Activated CD4-positive, alpha-beta T cell treated with anti-CD3 and anti-CD28 coated beads for 4 hours (primary cell): ENCODE measurements around the gene ALPK3.
"Not testable (repeated sequence)": the region's sequence is repeated elsewhere in the genome, so short reads cannot be mapped to it uniquely, and the experiment has no call there.

Source experiments
- DNase-seq, 2 donors: peaks; one replicate each; pipeline ENCODE4 v3.0.0-alpha.2; 2020

ALPK3 gene

GRCh38 chr15:84876269-84876668 is 59.1 kb downstream of the ALPK3 start:
- DNase-seq: no peak

GRCh38 chr15:84877701-84878100 is 60.5 kb downstream of the ALPK3 start:
- not testable (repeated sequence) for DNase-seq

GRCh38 chr15:84878504-84878903 is 61.3 kb downstream of the ALPK3 start:
- DNase-seq: peak; percentile 51 to 53

- no peak for DNase-seq
These were observed 62.1 kb downstream of the ALPK3 start for GRCh38 chr15:84879088-84879780.

GRCh38 chr15:84880007-84880406 is 62.9 kb downstream of the ALPK3 start:
- no peak for DNase-seq

GRCh38 chr15:84880822-84881519 is 63.8 kb downstream of the ALPK3 start:
- DNase-seq: no peak

- DNase-seq: no peak
These were observed 64.3 kb downstream of the ALPK3 start for GRCh38 chr15:84881520-84881830.

- no peak for DNase-seq
These were observed 66.3 kb downstream of the ALPK3 start for GRCh38 chr15:84883466-84883865.

- DNase-seq: no peak
These were observed 67.0 kb downstream of the ALPK3 start, which contains the start of gene SLC28A1 for GRCh38 chr15:84883916-84884781. Gene SLC28A1, plus strand, starts transcription at chr15:84884662. Its CDS starts 3,099 bp downstream, at chr15:84887761.

- no peak for DNase-seq
These were observed 68.6 kb downstream of the ALPK3 start for GRCh38 chr15:84885801-84886200.

GRCh38 chr15:84886211-84886983 is 69.2 kb downstream of the ALPK3 start:
- DNase-seq: no peak

- DNase-seq: no peak
These were observed 69.8 kb downstream of the ALPK3 start for GRCh38 chr15:84886984-84887299.

GRCh38 chr15:84887938-84888337 is 70.8 kb downstream of the ALPK3 start:
- DNase-seq: no peak

- DNase-seq: no peak
These were observed 71.5 kb downstream of the ALPK3 start for GRCh38 chr15:84888639-84889038.

- DNase-seq: no peak
These were observed 72.3 kb downstream of the ALPK3 start for GRCh38 chr15:84889313-84889990.

- no peak for DNase-seq
These were observed 73.0 kb downstream of the ALPK3 start for GRCh38 chr15:84889991-84890669.

- no peak for DNase-seq
These were observed 73.6 kb downstream of the ALPK3 start for GRCh38 chr15:84890670-84891162.

GRCh38 chr15:84891339-84891738 is 74.2 kb downstream of the ALPK3 start:
- DNase-seq: no peak

- no peak for DNase-seq
These were observed 75.7 kb downstream of the ALPK3 start for GRCh38 chr15:84892786-84893307.

GRCh38 chr15:84893607-84894006 is 76.5 kb downstream of the ALPK3 start:
- no peak for DNase-seq

- DNase-seq: no peak
These were observed 77.7 kb downstream of the ALPK3 start for GRCh38 chr15:84894736-84895425.
